ENCODE measurements around the gene KRT86. TPM values are rescaled to one million over a fixed set of nuclear protein-coding genes. Genes with fewer than 3 reads are reported as not detected.

The KRT86 gene
- total RNA-seq, 1 donor from 2014 or later, result 0.96 TPM

GRCh38 chr12:52320784-52321400 lies 46.4 kb downstream of the KRT86 start, which contains the start of gene KRT83:
KRT83 (minus strand) TSS chr12:52321398; CDS start chr12:52321335, 63 bp downstream.
- no peaks in the 10 kb centered on the region for H3K36me3 ChIP-seq
- intact Hi-C loops (cut with DNase I), result no loop called here
- no peaks in the 10 kb centered on the region for H3K4me1 ChIP-seq
- no peak within 1 kb of the TSS for H3K4me3 ChIP-seq
- no peaks in the 10 kb centered on the region for H3K9me3 ChIP-seq
- H3K27me3 ChIP-seq, result no peaks in the 10 kb centered on the region
- TF ChIP-seq, protein P1, sequence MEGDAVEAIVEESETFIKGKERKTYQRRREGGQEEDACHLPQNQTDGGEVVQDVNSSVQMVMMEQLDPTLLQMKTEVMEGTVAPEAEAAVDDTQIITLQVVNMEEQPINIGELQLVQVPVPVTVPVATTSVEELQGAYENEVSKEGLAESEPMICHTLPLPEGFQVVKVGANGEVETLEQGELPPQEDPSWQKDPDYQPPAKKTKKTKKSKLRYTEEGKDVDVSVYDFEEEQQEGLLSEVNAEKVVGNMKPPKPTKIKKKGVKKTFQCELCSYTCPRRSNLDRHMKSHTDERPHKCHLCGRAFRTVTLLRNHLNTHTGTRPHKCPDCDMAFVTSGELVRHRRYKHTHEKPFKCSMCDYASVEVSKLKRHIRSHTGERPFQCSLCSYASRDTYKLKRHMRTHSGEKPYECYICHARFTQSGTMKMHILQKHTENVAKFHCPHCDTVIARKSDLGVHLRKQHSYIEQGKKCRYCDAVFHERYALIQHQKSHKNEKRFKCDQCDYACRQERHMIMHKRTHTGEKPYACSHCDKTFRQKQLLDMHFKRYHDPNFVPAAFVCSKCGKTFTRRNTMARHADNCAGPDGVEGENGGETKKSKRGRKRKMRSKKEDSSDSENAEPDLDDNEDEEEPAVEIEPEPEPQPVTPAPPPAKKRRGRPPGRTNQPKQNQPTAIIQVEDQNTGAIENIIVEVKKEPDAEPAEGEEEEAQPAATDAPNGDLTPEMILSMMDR (IDR thresholded peaks at IDR 0.05), result no peak
- H3K27ac ChIP-seq, result no peak within 1 kb of the TSS
- no peak for DNase-seq (ENCODE audit: low spot score in 2 of 2)

- H3K36me3 ChIP-seq, result no peaks in the 10 kb centered on the region
- intact Hi-C loops (cut with DNase I), result no loop called here
These were observed 47.0 kb downstream of the KRT86 start for GRCh38 chr12:52321418-52321817.

GRCh38 chr12:52322069-52322468 lies 47.6 kb downstream of the KRT86 start:
- intact Hi-C loops (cut with DNase I), result no loop called here
- H3K27me3 ChIP-seq, result no peaks in the 10 kb centered on the region
- TF ChIP-seq, protein P1 (IDR thresholded peaks at IDR 0.05), result no peak
- no peaks in the 10 kb centered on the region for H3K36me3 ChIP-seq
- DNase-seq (ENCODE audit: low spot score in 2 of 2), result no peak
- H3K4me3 ChIP-seq, result no peak overlapping the region
- H3K9me3 ChIP-seq, result no peaks in the 10 kb centered on the region
- peaks cover 3 to 4% of the 10 kb centered on the region in 2 donors for H3K4me1 ChIP-seq
- H3K27ac ChIP-seq, result no peak overlapping the region

More at GRCh38 chr12:52321418-52321817, 47.0 kb downstream of the KRT86 start:
- no peaks in the 10 kb centered on the region for H3K27me3 ChIP-seq
- DNase-seq (ENCODE audit: low spot score in 2 of 2), result no peak
- H3K27ac ChIP-seq, result no peak overlapping the region
- no peak overlapping the region for H3K4me3 ChIP-seq
- no peaks in the 10 kb centered on the region for H3K9me3 ChIP-seq
- H3K4me1 ChIP-seq, result peaks cover 0 to 3% of the 10 kb centered on the region in 2 donors
- TF ChIP-seq, protein P1 (IDR thresholded peaks at IDR 0.05), result no peak

DNA sequence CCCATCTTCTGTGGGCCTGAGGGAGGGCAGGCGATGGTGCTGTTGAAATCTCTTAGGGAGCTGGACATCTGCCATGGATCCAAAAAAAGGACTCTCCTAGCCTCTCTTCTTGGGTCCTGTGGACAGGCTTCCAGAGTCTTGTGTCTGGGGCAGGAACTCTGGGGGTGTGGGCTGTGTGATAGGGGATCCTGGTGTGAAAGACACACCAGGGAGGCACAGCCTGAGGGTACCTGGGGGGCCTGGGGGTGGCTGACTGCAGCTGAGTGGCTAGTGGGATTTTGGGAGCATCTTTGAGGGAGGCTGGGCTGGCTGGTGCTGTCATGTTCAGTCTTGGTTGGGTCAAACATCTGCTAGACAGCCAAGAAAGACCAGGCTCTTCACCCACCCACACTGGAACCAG lies 48.6 kb downstream of the KRT86 start:
- Histone ChIP-seq H3K27ac (no peak overlapping the region), H3K27me3 (no peaks in the 10 kb centered on the region), H3K4me3 (no peak overlapping the region), H3K36me3 (no peaks in the 10 kb centered on the region), H3K4me1 (peaks cover 7% of the 10 kb centered on the region in 2 donors), H3K9me3 (no peaks in the 10 kb centered on the region)
- intact Hi-C loops (cut with DNase I), result no loop called here
- TF ChIP-seq, protein P1 (IDR thresholded peaks at IDR 0.05), result no peak
- DNase-seq (ENCODE audit: low spot score in 2 of 2), result no peak

DNA sequence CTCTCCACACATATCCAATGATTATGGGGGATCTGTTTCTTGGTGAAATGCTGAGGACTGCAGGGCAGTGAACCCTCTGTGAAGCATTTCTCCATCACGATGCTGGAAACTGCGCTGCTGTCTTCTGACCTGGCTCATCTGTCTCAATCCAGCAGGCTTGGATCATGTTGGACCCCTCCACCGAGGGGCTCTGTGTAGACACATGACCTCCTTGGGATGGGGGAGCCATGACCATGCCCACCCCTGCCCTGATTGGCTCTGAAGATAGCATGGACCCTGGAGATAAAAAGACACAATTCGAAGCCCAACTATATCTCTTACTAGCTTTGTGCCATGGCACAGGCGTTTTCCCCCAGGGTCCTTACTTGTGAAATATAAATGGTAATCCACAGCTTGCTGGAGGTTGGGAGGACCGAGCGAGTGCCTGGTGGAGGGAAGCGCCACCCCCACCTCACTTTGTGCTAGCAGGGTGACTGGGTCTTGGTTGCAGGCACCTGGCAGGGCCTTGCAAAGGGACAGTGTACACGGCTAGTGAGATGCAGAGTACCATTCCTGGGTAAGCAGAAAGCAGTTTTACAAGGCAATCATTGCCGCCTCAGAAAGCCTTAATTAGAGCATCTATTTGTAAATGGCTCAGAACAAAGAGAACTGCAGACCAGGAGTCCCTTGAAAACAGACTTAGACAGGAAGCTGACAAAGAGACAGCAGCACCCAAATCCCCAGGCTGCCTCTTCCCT lies 49.1 kb downstream of the KRT86 start:
- TF ChIP-seq, protein P1 (IDR thresholded peaks at IDR 0.05), result no peak
- intact Hi-C loops (cut with DNase I), result no loop called here
- H3K4me3 ChIP-seq, result no peak overlapping the region
- H3K27ac ChIP-seq, result no peak overlapping the region
- no peaks in the 10 kb centered on the region for H3K36me3 ChIP-seq
- H3K9me3 ChIP-seq, result no peaks in the 10 kb centered on the region
- no peaks in the 10 kb centered on the region for H3K27me3 ChIP-seq
- no peak for DNase-seq (ENCODE audit: low spot score in 2 of 2)
- peaks cover 7% of the 10 kb centered on the region in 2 donors for H3K4me1 ChIP-seq
